Muscle layer of colon (tissue), 2 donors: ENCODE data around the gene ADAM10.

ENCODE experiments used
- H3K27ac ChIP-seq: one replicate; pipeline ENCODE4 v1.7.0; 2013; ENCODE audit warnings: low read depth, mild to moderate bottlenecking, low read length, moderate library complexity
- H3K27me3 ChIP-seq, 2 donors: one replicate each; pipeline ENCODE4 v1.7.0; 2013; ENCODE audit warnings: low read length in 2 of 2, mild to moderate bottlenecking in 2 of 2; ENCODE audit not compliant: insufficient read depth in 2 of 2, control insufficient read depth in 1 of 2
- H3K36me3 ChIP-seq: one replicate; pipeline ENCODE4 v1.7.0; 2013; ENCODE audit warnings: mild to moderate bottlenecking, low read length; ENCODE audit not compliant: insufficient read depth
- H3K4me1 ChIP-seq: one replicate; pipeline ENCODE4 v1.7.0; 2013; ENCODE audit warnings: mild to moderate bottlenecking, low read length; ENCODE audit not compliant: insufficient read depth
- H3K4me3 ChIP-seq, 2 donors: one replicate each; pipeline ENCODE4 v1.7.0; 2013; ENCODE audit warnings: low read length in 2 of 2, low read depth in 1 of 2, mild to moderate bottlenecking in 1 of 2, moderate library complexity in 1 of 2
- H3K9ac ChIP-seq: one replicate; pipeline ENCODE4 v1.7.0; 2013; ENCODE audit warnings: low read length
- H3K9me3 ChIP-seq: one replicate; pipeline ENCODE4 v1.7.0; 2013; ENCODE audit warnings: mild to moderate bottlenecking, low read length
- donor health status: abdominal sarcoma.
- donor health status: Adenocarcinoma of cecum.

Gene ADAM10

GRCh38 chr15:58546066-58546591 lies 203.4 kb downstream of the ADAM10 start:
- H3K4me1 ChIP-seq, result peaks cover 19% of the 10 kb centered on the region
- no peak overlapping the region for H3K4me3 ChIP-seq
- H3K27me3 ChIP-seq, result no peaks in the 10 kb centered on the region
- no peak overlapping the region for H3K9ac ChIP-seq
- H3K9me3 ChIP-seq, result no peaks in the 10 kb centered on the region
- H3K27ac ChIP-seq, result no peak overlapping the region
- no peaks in the 10 kb centered on the region for H3K36me3 ChIP-seq

DNA sequence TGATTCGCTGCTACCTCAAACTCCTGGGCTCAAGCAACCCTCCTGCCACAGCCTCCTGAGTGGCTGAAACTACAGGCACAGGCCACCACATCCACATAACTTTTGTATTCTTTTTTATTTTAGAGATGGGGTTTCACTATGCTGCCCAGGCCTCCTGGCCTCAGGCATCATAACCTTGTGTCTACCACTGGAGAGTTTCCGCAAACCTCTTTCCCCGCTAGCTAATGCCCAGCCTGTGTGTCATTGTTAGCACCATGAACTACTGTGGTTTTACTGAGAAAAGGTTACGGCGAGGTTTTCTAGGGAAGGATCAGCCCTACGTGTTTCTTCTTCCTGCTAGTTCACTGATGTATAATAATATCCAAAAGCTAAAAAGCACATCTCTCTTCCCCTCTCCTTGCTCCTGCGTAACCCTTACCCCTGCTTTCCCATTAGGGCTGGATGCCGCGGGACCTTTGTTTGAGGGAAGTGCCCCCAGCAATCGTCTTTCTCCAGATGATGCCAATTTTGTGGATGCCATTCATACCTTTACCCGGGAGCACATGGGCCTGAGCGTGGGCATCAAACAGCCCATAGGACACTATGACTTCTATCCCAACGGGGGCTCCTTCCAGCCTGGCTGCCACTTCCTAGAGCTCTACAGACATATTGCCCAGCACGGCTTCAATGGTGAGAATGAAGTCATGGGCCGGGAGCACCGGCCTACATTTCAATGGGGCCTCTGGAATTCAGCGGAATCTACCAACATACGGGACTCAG lies 204.0 kb downstream of the ADAM10 start:
- H3K4me3 ChIP-seq, result no peak overlapping the region
- no peaks in the 10 kb centered on the region for H3K36me3 ChIP-seq
- no peak overlapping the region for H3K9ac ChIP-seq
- H3K27me3 ChIP-seq, result no peaks in the 10 kb centered on the region
- H3K9me3 ChIP-seq, result no peaks in the 10 kb centered on the region
- peaks cover 19% of the 10 kb centered on the region for H3K4me1 ChIP-seq
- no peak overlapping the region for H3K27ac ChIP-seq

DNA sequence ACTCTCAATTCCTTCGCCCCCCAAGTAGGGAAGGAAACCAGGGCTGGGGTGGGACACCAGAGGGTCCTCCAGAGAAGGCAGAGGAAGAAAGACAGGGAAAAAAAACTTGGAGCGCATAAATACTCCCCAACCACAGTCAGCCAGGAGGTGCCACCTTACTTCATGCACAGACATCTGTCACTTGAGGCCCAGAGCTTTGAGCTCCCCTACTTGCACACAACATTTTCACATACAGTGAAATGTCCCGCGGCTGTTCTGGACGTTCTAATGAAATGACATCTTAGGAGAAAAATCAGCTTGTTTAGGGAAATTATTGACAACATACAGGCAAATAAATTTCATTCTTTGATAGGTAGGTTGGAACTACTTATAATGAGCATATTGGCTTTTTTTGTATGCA lies 204.8 kb downstream of the ADAM10 start:
- H3K9me3 ChIP-seq, result no peaks in the 10 kb centered on the region
- H3K4me1 ChIP-seq, result peaks cover 19% of the 10 kb centered on the region
- H3K4me3 ChIP-seq, result no peak overlapping the region
- H3K36me3 ChIP-seq, result no peaks in the 10 kb centered on the region
- H3K27ac ChIP-seq, result no peak overlapping the region
- no peak overlapping the region for H3K9ac ChIP-seq
- H3K27me3 ChIP-seq, result no peaks in the 10 kb centered on the region

GRCh38 chr15:58543664-58544335 lies 205.7 kb downstream of the ADAM10 start:
- H3K9me3 ChIP-seq, result no peaks in the 10 kb centered on the region
- no peak overlapping the region for H3K4me3 ChIP-seq
- H3K27ac ChIP-seq, result no peak overlapping the region
- peaks cover 10% of the 10 kb centered on the region for H3K4me1 ChIP-seq
- H3K27me3 ChIP-seq, result no peaks in the 10 kb centered on the region
- H3K9ac ChIP-seq, result no peak overlapping the region
- H3K36me3 ChIP-seq, result no peaks in the 10 kb centered on the region

DNA sequence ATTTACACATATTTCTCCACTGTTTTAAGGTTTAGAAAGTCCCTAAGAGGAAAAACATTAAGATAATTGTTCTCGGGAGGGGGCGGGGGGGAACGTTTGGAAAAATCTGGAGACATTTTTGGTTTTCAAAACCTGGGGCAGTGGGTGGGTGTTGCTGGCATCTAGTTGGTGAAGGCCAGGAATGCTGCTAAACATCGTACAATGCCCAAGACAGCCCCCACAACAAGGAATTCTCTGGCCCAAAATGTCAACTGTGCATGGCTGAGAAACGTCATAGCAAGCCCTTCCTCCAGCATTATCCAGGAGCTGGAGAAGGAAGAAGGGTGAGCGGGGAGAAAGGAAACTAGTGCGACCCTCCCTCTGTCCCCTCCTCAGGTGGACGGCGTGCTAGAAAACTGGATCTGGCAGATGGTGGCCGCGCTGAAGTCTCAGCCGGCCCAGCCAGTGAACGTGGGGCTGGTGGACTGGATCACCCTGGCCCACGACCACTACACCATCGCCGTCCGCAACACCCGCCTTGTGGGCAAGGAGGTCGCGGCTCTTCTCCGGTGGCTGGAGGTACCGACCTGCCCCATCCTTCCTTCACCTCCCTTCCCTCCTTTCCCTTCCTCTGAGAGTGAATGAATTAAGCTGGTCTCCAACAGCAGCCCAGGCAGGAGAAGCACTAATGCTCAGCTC lies 208.0 kb downstream of the ADAM10 start:
- no peak overlapping the region for H3K27ac ChIP-seq

GRCh38 chr15:58539548-58539947 lies 210.0 kb downstream of the ADAM10 start:
- no peaks in the 10 kb centered on the region for H3K36me3 ChIP-seq

More for the DNA sequence above, 208.0 kb downstream of the ADAM10 start:
- Histone ChIP-seq H3K36me3 (no peaks in the 10 kb centered on the region), H3K9me3 (no peaks in the 10 kb centered on the region), H3K4me1 (no peaks in the 10 kb centered on the region), H3K9ac (no peak overlapping the region), H3K27me3 (no peaks in the 10 kb centered on the region), H3K4me3 (no peak overlapping the region)

DNA sequence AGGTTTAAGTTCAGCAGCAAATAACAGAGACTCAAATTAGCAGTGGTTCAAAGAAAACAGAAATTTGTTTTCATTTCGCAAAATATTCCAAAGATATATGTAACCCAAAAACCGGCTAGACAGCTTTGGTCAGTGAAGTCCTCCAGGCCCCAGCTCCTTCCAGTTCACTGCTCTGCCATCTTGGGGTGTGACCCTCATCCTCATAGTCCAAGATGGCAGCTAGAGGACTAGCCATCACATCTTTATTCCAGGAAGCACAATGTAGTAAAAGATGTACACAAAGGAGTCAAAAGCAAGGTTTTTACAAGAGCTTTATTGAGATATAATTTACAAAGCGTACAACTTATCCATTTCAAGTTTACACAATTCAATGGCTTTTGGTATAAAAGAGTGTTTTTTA lies 210.6 kb downstream of the ADAM10 start:
- no peak overlapping the region for H3K4me3 ChIP-seq
- H3K4me1 ChIP-seq, result no peaks in the 10 kb centered on the region
- no peaks in the 10 kb centered on the region for H3K36me3 ChIP-seq
- H3K27ac ChIP-seq, result no peak overlapping the region
- no peaks in the 10 kb centered on the region for H3K27me3 ChIP-seq
- no peak overlapping the region for H3K9ac ChIP-seq
- H3K9me3 ChIP-seq, result no peaks in the 10 kb centered on the region

More at GRCh38 chr15:58539548-58539947, 210.0 kb downstream of the ADAM10 start:
- no peak overlapping the region for H3K27ac ChIP-seq
- H3K4me1 ChIP-seq, result no peaks in the 10 kb centered on the region
- no peaks in the 10 kb centered on the region for H3K27me3 ChIP-seq
- no peaks in the 10 kb centered on the region for H3K9me3 ChIP-seq
- no peak overlapping the region for H3K4me3 ChIP-seq
- H3K9ac ChIP-seq, result no peak overlapping the region
